ENCODE results near the gene ELMO1. TPM values are rescaled to one million over a fixed set of nuclear protein-coding genes. Genes with fewer than 3 reads are reported as not detected.

Gene ELMO1
- total RNA-seq, 2 donors from 2014 or later = 66.0 to 72.2 TPM

DNA sequence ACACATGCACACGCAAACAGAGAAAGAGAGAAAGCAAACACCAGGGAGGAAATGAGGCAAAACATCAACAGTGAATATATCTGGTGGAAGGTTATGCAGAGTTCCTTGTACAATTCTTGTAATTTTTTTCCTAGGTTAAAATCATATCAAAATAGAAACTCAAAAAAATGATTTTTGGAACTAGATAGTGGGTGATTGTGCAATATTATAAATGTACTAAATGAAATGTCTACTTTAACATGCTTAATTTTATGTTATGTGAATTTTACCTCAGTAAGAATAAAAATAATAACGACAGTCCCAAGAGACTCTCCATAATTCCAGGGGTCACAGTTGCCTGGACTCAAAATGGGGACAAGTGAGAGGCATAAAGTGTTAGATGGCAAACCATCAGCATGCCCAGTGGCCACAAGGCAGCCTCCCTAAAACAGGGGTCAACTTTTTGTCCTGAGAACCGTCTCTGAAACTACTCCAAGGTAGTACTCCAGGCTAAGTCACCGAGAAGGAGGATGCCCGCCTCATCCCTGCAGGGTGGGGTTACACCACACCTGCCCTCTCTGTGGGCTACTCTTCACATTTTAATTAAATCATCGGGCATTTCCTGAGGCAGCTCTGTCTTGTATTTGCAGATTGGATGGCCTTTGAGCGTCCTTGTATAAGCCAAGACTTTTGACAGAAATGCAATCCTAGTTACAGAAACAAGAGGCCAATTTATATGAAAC is 267.7 kb downstream of the ELMO1 start:
- DNase-seq (ENCODE audit: low spot score) (no peak), ATAC-seq (ENCODE audit: insufficient number of reproducible peaks, low FRiP score, low read depth) (no peak)
- H3K36me3 ChIP-seq = no peaks in the 10 kb centered on the region
- TF ChIP-seq, protein P1, sequence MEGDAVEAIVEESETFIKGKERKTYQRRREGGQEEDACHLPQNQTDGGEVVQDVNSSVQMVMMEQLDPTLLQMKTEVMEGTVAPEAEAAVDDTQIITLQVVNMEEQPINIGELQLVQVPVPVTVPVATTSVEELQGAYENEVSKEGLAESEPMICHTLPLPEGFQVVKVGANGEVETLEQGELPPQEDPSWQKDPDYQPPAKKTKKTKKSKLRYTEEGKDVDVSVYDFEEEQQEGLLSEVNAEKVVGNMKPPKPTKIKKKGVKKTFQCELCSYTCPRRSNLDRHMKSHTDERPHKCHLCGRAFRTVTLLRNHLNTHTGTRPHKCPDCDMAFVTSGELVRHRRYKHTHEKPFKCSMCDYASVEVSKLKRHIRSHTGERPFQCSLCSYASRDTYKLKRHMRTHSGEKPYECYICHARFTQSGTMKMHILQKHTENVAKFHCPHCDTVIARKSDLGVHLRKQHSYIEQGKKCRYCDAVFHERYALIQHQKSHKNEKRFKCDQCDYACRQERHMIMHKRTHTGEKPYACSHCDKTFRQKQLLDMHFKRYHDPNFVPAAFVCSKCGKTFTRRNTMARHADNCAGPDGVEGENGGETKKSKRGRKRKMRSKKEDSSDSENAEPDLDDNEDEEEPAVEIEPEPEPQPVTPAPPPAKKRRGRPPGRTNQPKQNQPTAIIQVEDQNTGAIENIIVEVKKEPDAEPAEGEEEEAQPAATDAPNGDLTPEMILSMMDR (IDR thresholded peaks at IDR 0.05) = no peak
- no peaks in the 10 kb centered on the region for H3K27me3 ChIP-seq (replicated peaks; ENCODE audit: insufficient read depth)
- H3K4me1 ChIP-seq (ENCODE audit: control insufficient read depth in 1 of 2, low read depth in 2 of 2) = peaks cover 0 to 11% of the 10 kb centered on the region in 2 donors
- no peak overlapping the region for H3K27ac ChIP-seq
- no peak overlapping the region for H3K4me3 ChIP-seq
- H3K9me3 ChIP-seq = no peaks in the 10 kb centered on the region

DNA sequence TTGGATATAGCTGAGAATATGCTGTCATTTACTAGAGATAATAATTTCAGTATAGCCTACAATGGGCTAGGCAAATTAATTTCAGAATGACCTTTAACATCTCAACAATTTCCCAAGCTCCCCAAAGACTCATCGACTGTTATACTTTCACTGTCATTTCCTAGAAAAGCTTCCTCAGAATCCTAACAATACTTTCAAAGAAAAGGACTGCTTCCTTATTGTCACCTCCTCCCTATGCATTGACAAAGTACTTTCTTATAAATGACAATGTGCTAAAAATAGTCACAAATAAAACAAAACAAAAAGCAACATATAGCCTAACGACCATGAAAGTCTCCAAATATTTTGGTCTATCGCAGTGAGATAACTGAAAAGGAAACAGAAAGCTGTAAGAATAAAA is 272.6 kb downstream of the ELMO1 start:
- Histone ChIP-seq H3K27ac (no peak overlapping the region), H3K4me1 (ENCODE audit: control insufficient read depth in 1 of 2, low read depth in 2 of 2) (peaks cover 0 to 8% of the 10 kb centered on the region in 2 donors), H3K9me3 (no peaks in the 10 kb centered on the region), H3K27me3 (replicated peaks; ENCODE audit: insufficient read depth) (no peaks in the 10 kb centered on the region), H3K36me3 (no peaks in the 10 kb centered on the region), H3K4me3 (no peak overlapping the region)
- DNase-seq (ENCODE audit: low spot score) (no peak), ATAC-seq (ENCODE audit: insufficient number of reproducible peaks, low FRiP score, low read depth) (no peak)
- TF ChIP-seq, protein P1 (IDR thresholded peaks at IDR 0.05) = no peak

DNA sequence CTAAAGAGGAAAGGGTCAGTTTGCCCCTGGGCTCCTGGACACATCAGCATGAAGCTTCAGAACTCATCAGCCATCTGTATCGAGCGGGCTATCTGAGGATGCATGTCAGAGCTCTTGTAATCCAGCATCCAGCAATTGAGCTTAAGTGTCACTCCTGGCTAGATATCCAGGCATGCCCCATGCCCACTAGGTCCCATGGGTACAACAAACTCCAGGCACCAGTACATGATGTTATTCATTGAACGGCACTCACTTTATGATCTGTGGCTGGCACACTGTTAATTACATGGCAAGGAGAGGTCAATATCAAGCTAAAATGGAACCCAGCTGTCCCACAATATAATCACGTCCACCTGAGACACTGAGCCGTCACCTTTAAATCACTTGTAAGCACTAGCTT is 274.2 kb downstream of the ELMO1 start:
- TF ChIP-seq, protein P1 (IDR thresholded peaks at IDR 0.05) = no peak
- DNase-seq (ENCODE audit: low spot score) (no peak), ATAC-seq (ENCODE audit: insufficient number of reproducible peaks, low FRiP score, low read depth) (no peak)
- no peaks in the 10 kb centered on the region for H3K4me1 ChIP-seq (ENCODE audit: control insufficient read depth in 1 of 2, low read depth in 2 of 2)
- no peaks in the 10 kb centered on the region for H3K9me3 ChIP-seq
- H3K36me3 ChIP-seq = no peaks in the 10 kb centered on the region
- no peak overlapping the region for H3K4me3 ChIP-seq
- no peaks in the 10 kb centered on the region for H3K27me3 ChIP-seq (replicated peaks; ENCODE audit: insufficient read depth)
- H3K27ac ChIP-seq = no peak overlapping the region

DNA sequence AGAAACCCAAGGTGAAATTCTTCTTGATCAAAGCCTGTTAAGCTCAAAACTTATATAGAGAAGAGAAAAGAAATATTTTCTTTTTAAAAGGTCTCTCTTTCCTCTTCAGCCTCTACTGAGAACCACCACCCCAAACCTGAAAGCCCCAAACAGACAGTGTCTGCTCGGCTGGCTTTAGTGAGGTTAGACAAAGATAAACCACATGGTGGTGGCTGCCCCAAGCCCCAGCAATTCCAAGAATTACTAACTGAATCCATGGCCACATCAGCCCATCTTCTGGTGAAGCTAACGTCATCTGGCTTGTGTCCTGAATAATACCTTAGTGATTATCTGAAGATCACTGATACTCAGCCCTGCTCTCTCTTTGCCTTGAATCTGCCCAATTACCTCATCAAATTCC is 275.0 kb downstream of the ELMO1 start:
- Histone ChIP-seq H3K9me3 (no peaks in the 10 kb centered on the region), H3K27me3 (replicated peaks; ENCODE audit: insufficient read depth) (no peaks in the 10 kb centered on the region), H3K4me3 (no peak overlapping the region), H3K36me3 (no peaks in the 10 kb centered on the region), H3K27ac (no peak overlapping the region), H3K4me1 (ENCODE audit: control insufficient read depth in 1 of 2, low read depth in 2 of 2) (no peaks in the 10 kb centered on the region)
- no peak for ATAC-seq (ENCODE audit: insufficient number of reproducible peaks, low FRiP score, low read depth)
- no peak for DNase-seq (ENCODE audit: low spot score)
- TF ChIP-seq, protein P1 (IDR thresholded peaks at IDR 0.05) = no peak

DNA sequence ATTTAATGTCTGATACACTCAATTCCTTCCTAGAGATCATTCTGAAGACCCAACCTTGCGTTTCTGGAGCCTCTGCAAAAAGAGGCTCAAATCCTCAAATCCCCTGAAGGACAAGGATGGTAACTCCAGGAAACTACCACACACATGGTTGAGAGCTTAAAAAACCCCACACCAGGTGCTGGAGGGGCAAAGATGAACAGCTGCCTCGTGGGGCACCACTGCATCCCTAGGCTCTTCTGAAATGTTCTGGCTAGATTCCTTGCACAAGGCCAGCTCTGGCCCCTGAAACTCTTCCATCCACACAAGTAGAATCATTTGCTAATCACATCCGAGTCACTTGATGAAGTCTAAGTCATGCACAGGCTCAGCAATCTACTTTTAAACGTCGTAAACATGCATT is 286.6 kb downstream of the ELMO1 start:
- H3K4me1 ChIP-seq (ENCODE audit: control insufficient read depth in 1 of 2, low read depth in 2 of 2) = no peaks in the 10 kb centered on the region
- H3K9me3 ChIP-seq = no peaks in the 10 kb centered on the region
- no peak for ATAC-seq (ENCODE audit: insufficient number of reproducible peaks, low FRiP score, low read depth)
- no peaks in the 10 kb centered on the region for H3K27me3 ChIP-seq (replicated peaks; ENCODE audit: insufficient read depth)
- H3K27ac ChIP-seq = no peak overlapping the region
- TF ChIP-seq, protein P1 (IDR thresholded peaks at IDR 0.05) = no peak
- H3K36me3 ChIP-seq = no peaks in the 10 kb centered on the region
- DNase-seq (ENCODE audit: low spot score) = no peak
- H3K4me3 ChIP-seq = no peak overlapping the region

All from thoracic aorta (tissue), 2 donors.